ENCODE measurements around the gene ARHGAP35.

The ARHGAP35 gene

DNA sequence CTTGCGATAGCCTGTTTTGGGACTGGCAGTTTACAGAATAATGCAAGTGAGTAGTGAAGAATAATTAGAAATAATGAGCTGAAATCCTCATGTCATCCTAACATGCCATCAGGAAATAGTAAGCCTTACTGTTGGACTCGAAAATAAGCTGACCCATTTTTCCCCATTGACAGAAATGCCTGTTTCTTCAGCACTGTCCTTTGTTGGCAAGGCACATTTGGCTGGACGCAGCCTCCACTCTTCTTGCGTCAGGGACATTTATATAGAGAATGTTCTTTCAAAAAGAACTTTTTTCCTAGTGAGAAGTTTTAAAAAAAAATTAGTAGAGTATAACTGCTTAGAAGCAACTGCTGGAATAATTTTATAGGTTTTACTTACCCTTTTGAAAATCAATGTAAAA lies 47.1 kb downstream of the ARHGAP35 start:
- no peak for DNase-seq

DNA sequence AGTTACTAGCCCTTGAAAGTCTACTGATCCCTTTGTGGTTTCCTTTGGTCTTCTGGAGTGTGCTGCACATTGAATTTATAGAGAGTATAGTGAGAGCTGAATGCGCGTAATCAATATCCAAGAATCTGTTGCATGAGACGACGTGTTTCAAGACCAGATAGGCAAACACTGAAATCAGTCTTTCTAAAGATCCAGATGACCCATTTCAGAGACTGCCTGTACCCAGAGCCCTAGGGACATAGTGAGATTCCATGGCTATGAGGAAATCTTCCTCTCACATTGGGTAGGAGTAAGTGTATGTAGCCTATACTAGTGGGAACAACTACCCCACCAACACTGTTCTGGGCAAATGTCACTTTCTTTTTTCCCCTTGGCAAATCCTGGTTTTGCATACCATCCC lies 48.6 kb downstream of the ARHGAP35 start:
- DNase-seq: no peak

All from NCI-H345 (cell line).